Spleen (tissue), 7 donors: ENCODE measurements around the gene FAM120B.

Experiments
- POLR2A ChIP-seq, 3 donors: fragments of 450-650 bp; IDR thresholded peaks; one replicate each; pipeline ENCODE4 v1.5.1; 2017; ENCODE audit warnings: antibody characterized with exemption in 3 of 3, mild to moderate bottlenecking in 1 of 3
- POLR2AphosphoS5 ChIP-seq, 3 donors: sonication (generic); formaldehyde crosslinking; IDR thresholded peaks; one replicate each; pipeline ENCODE4 v1.5.1; 2017; ENCODE audit warnings: antibody characterized with exemption in 3 of 3
- TF ChIP-seq, protein P1 (sequence below), 11 experiments: fragments of 200-600 bp in 7 of 11; fragments of 450-650 bp in 4 of 11; sonication (generic) in 4 of 11; IDR thresholded peaks in 8 of 11; conservative IDR thresholded peaks in 3 of 11; 1 replicate in 7 of 11; 2 replicates in 4 of 11; pipeline versions ENCODE4 v1.4.0 to v1.8.0; 2016 to 2021; ENCODE audit warnings: antibody characterized with exemption in 11 of 11, inconsistent platforms in 4 of 11, mild to moderate bottlenecking in 1 of 11
- donor health status: DM: no; HTN: no; CAD: no; lungs with moderate emphysema.
- donor health status: DM: no; HTN: no; CAD: no.
- donor health status: DM: no; HTN: no; CAD: no.

DNA sequence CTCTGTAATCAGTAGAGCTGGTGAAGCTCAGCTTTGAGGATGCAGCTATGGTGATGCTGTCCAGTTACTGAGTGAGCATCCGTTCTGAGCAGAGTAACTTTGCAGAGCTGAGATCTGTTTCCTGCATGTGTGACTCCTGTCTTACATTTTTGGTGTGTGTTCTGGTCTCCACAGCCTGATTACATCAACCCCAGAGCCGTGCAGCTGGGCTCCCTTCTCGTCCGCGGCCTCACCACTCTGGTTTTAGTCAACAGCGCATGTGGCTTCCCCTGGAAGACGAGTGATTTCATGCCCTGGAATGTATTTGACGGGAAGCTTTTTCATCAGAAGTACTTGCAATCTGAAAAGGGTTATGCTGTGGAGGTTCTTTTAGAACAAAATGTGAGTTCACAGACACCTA, 81.6 kb downstream of the FAM120B start:
- TF ChIP-seq, protein P1, sequence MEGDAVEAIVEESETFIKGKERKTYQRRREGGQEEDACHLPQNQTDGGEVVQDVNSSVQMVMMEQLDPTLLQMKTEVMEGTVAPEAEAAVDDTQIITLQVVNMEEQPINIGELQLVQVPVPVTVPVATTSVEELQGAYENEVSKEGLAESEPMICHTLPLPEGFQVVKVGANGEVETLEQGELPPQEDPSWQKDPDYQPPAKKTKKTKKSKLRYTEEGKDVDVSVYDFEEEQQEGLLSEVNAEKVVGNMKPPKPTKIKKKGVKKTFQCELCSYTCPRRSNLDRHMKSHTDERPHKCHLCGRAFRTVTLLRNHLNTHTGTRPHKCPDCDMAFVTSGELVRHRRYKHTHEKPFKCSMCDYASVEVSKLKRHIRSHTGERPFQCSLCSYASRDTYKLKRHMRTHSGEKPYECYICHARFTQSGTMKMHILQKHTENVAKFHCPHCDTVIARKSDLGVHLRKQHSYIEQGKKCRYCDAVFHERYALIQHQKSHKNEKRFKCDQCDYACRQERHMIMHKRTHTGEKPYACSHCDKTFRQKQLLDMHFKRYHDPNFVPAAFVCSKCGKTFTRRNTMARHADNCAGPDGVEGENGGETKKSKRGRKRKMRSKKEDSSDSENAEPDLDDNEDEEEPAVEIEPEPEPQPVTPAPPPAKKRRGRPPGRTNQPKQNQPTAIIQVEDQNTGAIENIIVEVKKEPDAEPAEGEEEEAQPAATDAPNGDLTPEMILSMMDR (IDR thresholded peaks at IDR 0.05 in 8 of 11, conservative IDR thresholded peaks at IDR 0.05 in 3 of 11), result no peak
- TF ChIP-seq POLR2AphosphoS5 (IDR thresholded peaks at IDR 0.05) (no peak), POLR2A (IDR thresholded peaks at IDR 0.05) (no peak)
